ENCODE results near the gene ARHGAP25.

Gene ARHGAP25

GRCh38 chr2:68764806-68765311 is 30.2 kb downstream of the ARHGAP25 start:
- no peak for DNase-seq (ENCODE audit: low read depth in 2 of 3, low spot score in 1 of 3)

- no peak for DNase-seq (ENCODE audit: low read depth in 2 of 3, low spot score in 1 of 3)
Observed at GRCh38 chr2:68765739-68766375, 31.2 kb downstream of the ARHGAP25 start.

GRCh38 chr2:68766376-68766845 is 31.8 kb downstream of the ARHGAP25 start:
- DNase-seq (ENCODE audit: low read depth in 2 of 3, low spot score in 1 of 3) = peak in 2 of 3 donors; percentile 45 to 50

GRCh38 chr2:68767031-68767961 is 32.7 kb downstream of the ARHGAP25 start:
- DNase-seq (ENCODE audit: low read depth in 2 of 3, low spot score in 1 of 3) = no peak

- DNase-seq (ENCODE audit: low read depth in 2 of 3, low spot score in 1 of 3) = no peak
Observed at GRCh38 chr2:68767996-68768395, 33.4 kb downstream of the ARHGAP25 start.

- no peak for DNase-seq (ENCODE audit: low read depth in 2 of 3, low spot score in 1 of 3)
Observed at GRCh38 chr2:68768461-68768860, 33.9 kb downstream of the ARHGAP25 start.

- DNase-seq (ENCODE audit: low read depth in 2 of 3, low spot score in 1 of 3) = no peak
Observed at GRCh38 chr2:68768951-68769350, 34.3 kb downstream of the ARHGAP25 start.

- DNase-seq (ENCODE audit: low read depth in 2 of 3, low spot score in 1 of 3) = no peak
Observed at GRCh38 chr2:68769586-68770270, 35.1 kb downstream of the ARHGAP25 start.

GRCh38 chr2:68770271-68771111 is 35.9 kb downstream of the ARHGAP25 start:
- no peak for DNase-seq (ENCODE audit: low read depth in 2 of 3, low spot score in 1 of 3)

- no peak for DNase-seq (ENCODE audit: low read depth in 2 of 3, low spot score in 1 of 3)
Observed at GRCh38 chr2:68771211-68771751, 36.7 kb downstream of the ARHGAP25 start.

GRCh38 chr2:68772109-68772508 is 37.5 kb downstream of the ARHGAP25 start:
- DNase-seq (ENCODE audit: low read depth in 2 of 3, low spot score in 1 of 3) = no peak

- DNase-seq (ENCODE audit: low read depth in 2 of 3, low spot score in 1 of 3) = peak; percentile 53 to 62 (median 54)
Observed at GRCh38 chr2:68774569-68775271, 40.1 kb downstream of the ARHGAP25 start.

- no peak for DNase-seq (ENCODE audit: low read depth in 2 of 3, low spot score in 1 of 3)
Observed at GRCh38 chr2:68775272-68775842, 40.7 kb downstream of the ARHGAP25 start.

GRCh38 chr2:68776124-68776523 is 41.5 kb downstream of the ARHGAP25 start:
- no peak for DNase-seq (ENCODE audit: low read depth in 2 of 3, low spot score in 1 of 3)

- DNase-seq (ENCODE audit: low read depth in 2 of 3, low spot score in 1 of 3) = no peak
Observed at GRCh38 chr2:68779595-68779994, 45.0 kb downstream of the ARHGAP25 start.

- no peak for DNase-seq (ENCODE audit: low read depth in 2 of 3, low spot score in 1 of 3)
Observed at GRCh38 chr2:68784188-68784587, 49.6 kb downstream of the ARHGAP25 start.

- DNase-seq (ENCODE audit: low read depth in 2 of 3, low spot score in 1 of 3) = no peak
Observed at GRCh38 chr2:68784915-68785314, 50.3 kb downstream of the ARHGAP25 start.

GRCh38 chr2:68787356-68787755 is 52.7 kb downstream of the ARHGAP25 start:
- DNase-seq (ENCODE audit: low read depth in 2 of 3, low spot score in 1 of 3) = no peak

- DNase-seq (ENCODE audit: low read depth in 2 of 3, low spot score in 1 of 3) = peak in 2 of 3 donors; percentile 48 to 51
Observed at GRCh38 chr2:68789603-68790002, 55.0 kb downstream of the ARHGAP25 start.

All from stimulated activated CD4-positive, alpha-beta T cell treated with anti-CD3 and anti-CD28 coated beads, Interleukin-12 subunit alpha, Interleukin-12 subunit beta, amount 100 ng/mL, for 48 hours (primary cell).